PFSK-1 (cell line): ENCODE measurements around the gene MGA.
A peak's percentile ranks its signal among the peaks of the same experiment; 100 is the strongest.

Experiments used
- POLR2AphosphoS5 ChIP-seq: IDR thresholded peaks from 2 replicates; pipeline ENCODE4 v1.6.1; 2012; ENCODE audit warnings: low read depth, mild to moderate bottlenecking, control low read depth, low read length, moderate library complexity
- REST ChIP-seq, 2 experiments: IDR thresholded peaks; 2 replicates each; pipeline versions ENCODE4 v1.6.1 to v1.8.0; 2011 to 2012; ENCODE audit warnings: low read depth in 2 of 2, low read length in 2 of 2, control low read depth in 1 of 2, inconsistent platforms in 1 of 2, mild to moderate bottlenecking in 1 of 2, moderate library complexity in 1 of 2; ENCODE audit not compliant: insufficient read depth in 1 of 2
- SIN3A ChIP-seq: IDR thresholded peaks from 2 replicates; pipeline ENCODE4 v1.6.1; 2012; ENCODE audit warnings: mild to moderate bottlenecking, low read length, moderate library complexity, borderline replicate concordance; ENCODE audit not compliant: insufficient read depth
- TAF1 ChIP-seq: IDR thresholded peaks from 2 replicates; pipeline ENCODE4 v1.6.1; 2012; ENCODE audit warnings: low read length, control low read depth, borderline replicate concordance; ENCODE audit not compliant: insufficient read depth

GRCh38 chr15:41774062-41774881, 114.1 kb downstream of the MGA start, which contains the start of gene MAPKBP1:
- TF ChIP-seq SIN3A (no peak; the same call in 1 of the 2 replicates), TAF1 (peak; percentile 29; the same call in 1 of the 2 replicates), REST (IDR thresholded peaks at IDR 0.05; ENCODE audit: insufficient read depth in 1 of 2, low read depth in 2 of 2, low read length in 2 of 2) (no peak), POLR2AphosphoS5 (peak; percentile 56; the same call in 1 of the 2 replicates)
